ENCODE data around the gene TMEM63C.

GRCh38 chr14:77256694-77257093 is 75.1 kb downstream of the TMEM63C start:
- TF ChIP-seq CTCF (IDR thresholded peaks at IDR 0.05; ENCODE audit: insufficient read depth, low read length, poor library complexity, severe bottlenecking) (no peak), EZH2phosphoT487 (conservative IDR thresholded peaks at IDR 0.05; ENCODE audit: low read length) (no peak)
